ENCODE data around the gene CACNG1.
"Not testable (repeated sequence)": the region's sequence is repeated elsewhere in the genome, so short reads cannot be mapped to it uniquely, and the experiment has no call there.

Gene CACNG1

DNA sequence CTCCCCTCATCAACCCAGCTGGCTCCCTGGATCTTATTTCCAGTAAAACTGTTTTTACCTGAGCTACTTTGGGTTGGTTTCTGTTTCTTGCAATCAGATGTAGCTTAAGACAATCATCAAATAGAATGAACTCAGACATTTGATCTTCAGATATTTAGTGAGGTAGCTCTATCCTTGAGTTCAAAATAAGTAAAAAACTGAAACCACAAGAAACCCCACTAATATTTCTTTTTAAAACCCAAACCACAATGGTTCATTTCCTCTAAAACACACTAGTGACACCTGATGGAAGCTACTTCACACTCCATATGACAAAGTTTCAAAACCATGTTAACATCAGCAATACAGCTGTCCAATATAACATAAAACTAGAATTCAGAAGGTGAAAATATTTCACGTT lies 37.8 kb downstream of the CACNG1 start:
- DNase-seq: no peak

DNA sequence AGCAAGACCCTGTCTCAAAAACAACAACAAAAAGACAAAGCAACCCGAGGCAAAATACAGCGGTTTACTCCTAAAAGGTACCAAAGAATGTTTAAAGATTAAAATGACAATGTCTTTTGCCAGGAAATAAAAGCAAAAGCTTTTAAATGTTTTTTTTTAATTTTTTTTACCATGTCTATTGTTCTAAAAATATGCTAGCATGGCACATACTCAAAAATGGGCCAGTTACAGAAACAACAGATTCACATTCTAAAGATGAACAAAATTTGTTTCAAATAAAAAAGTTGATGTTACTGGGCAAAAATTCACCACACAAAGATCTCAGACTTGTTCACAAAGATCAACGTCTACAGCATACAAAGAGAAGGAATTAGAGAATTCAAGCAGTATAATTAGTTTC lies 41.1 kb downstream of the CACNG1 start:
- no peak for DNase-seq

DNA sequence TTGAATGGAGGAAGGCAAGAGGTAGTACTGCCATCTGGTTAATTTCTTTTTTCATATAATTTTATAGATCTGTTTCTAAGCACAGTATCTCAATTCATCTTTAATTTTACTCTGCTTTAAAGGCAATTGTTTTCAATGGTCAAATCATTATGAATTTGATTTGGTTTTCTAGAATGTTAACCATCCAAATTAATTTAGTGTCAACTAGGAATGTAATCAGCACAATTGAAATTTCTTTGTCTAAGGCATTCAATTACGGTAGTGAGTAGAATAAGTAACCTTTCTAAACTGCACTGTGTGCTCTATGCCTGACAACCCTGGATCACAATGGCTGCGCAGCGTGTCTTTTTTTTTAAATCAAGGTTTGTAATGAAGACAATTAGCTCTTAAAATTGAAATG lies 44.3 kb downstream of the CACNG1 start:
- no peak for DNase-seq

DNA sequence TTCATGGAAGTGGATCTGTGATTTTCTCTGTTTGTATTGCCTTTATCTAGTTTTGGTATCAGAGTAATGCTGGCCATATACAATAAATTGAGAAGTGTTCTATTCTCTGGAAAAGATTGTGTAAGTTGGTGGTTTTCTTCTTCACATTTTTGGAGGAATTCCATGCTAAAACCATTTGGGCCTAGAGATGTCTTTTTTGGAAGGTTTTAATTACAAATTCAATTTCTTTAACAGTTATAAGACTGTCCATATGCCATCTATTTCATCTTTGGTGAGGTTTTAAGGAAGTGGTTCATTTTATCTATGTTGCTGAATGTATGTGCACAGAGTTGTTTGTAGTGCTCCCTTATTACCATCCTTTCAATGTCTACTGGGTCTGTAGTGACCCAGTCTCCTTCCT lies 46.0 kb downstream of the CACNG1 start:
- DNase-seq: no peak

DNA sequence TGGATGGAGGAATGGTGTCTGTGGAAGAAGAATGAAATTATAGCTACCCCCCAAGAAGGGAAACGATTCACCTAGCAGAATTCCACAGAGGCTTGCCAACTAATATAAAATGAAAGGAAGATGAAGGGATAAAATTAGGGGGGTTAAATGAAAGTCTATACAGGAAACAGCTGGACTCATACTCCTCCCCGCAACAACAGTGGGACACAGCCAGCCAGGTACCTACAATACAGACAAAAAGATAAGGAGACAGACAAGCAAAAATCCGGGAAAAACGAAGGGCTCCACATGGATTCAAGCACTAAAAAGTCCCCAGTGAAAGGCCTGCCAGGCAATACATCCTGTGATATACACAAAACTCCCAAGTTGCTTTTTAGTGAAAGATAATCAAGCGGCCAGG lies 47.9 kb downstream of the CACNG1 start:
- no peak for DNase-seq

DNA sequence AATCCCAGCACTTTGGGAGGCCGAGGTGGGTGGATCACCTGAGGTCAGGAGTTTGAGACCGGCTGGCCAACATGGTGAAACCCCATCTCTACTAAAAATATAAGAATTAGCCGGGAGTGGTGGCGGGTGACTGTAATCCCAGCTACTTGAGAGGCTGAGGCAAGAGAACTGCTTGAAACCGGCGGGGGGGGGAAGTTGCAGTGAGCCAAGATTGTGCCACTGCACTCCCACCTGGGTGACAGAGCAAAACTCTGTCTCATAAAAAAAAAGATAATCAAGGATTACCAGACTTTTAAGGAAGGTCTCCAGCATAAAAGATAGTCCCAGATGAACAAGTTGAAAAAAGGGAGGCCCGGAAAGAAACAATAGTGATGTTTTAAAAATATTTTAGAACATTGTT lies 48.4 kb downstream of the CACNG1 start:
- not testable (repeated sequence) for DNase-seq

DNA sequence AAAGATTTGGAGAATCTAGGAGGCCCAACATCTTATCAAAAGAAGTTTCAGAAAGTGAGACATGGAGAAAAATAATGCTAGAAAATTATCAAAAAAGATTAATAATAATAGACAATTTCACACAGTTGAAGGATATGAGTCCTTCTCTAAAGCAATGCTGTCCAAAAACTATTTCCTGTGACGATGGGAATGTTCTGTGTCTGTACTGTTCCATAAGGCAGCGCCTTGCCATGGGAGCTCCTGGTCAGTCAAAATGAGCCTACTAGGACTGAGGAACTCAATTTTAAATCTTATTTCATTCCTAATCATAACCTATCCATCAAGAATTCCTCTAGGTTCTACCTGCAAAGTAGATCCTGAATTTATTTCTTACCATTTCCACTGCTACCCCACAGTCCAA lies 49.0 kb downstream of the CACNG1 start:
- DNase-seq: no peak

DNA sequence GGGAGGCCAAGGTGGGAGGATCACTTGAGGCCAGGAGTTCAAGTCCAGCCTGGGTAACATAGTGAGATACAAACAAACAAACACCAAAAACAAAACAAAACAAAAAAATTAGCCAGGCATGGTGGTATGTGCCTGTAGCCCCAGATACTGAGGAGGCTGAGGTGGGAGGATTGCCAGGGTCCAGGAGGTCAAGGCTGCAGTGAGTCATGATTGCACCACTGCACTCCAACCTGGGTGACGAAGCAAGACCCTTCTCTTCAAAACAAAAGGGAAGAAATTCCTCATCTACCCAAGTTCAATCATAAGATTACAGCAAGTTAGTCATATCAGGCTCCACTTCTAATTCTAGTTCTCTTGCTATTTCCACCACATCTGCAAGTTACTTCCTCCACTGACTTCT lies 50.9 kb downstream of the CACNG1 start:
- DNase-seq: not testable (repeated sequence)

DNA sequence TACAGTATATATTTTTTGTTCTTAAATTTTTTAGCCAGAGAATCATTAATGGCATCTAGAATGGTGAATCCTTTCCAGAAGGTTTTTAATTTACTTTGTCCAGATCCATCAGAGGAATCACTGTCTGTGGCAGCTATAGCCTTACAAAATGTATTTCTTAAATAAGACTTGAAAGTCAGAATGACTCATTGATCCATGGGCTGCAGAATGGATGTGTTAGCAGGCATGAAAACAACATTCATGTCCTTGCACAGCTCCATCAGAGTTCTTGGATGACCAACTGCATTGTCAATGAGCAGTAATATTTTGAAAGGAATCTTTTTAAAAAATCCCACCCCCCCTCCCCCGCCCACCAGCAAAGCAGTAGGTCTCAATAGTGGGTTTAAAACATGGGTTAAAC lies 51.4 kb downstream of the CACNG1 start:
- no peak for DNase-seq

DNA sequence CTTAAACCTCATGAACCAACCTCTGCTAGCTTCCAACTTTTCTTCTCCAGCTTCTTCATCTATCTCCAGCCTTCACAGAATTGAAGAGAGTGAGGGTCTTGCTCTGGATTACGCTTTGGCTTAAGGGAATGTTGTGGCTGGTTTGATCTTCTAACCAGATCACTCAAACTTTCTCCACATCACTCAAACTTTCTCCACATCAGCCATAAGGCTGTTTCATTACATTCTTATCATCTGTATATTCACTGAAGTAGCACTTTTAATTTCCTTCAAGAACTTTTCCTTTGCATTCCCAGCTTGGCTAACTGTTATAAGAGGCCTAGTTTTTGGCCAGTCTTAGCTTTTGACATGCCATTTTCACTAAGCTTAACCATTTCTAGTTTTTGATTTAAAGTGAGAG lies 52.3 kb downstream of the CACNG1 start:
- DNase-seq: no peak

DNA sequence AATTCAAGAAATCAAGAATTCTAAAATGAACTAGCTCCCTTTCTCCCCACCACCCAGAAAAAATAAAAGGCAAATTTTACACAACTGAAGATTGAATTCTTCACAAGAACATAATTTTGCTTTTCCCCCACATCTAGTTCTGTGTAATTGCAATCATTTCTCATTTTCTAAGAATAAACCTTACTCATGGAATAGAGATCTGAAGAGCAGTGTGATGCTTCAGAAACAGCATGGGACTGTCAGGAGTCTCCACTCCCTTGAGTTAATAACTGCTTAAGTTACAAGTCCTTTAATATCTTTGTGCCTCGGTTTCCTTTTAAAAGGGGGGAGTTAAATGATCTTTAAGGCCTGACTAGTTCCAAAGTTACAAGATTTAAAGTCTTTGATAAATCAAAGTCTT lies 53.7 kb downstream of the CACNG1 start:
- DNase-seq: no peak

DNA sequence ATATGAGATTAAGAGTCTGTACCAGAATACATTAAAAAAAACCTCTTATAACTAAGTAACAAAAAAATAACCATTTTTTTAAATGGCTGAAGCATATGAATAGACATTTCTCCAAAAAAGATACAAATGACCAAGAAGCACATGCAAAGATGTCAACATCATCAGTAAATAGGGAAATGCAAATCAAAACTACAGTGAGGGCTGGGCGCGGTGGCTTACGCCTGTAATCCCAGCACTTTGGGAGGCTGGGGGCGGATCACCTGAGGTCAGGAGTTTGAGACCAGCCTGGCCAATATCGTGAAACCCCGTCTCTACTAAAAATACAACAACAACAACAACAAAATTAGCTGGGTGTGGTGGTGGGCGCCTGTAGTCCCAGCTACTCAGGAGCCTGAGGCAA lies 60.3 kb downstream of the CACNG1 start:
- not testable (repeated sequence) for DNase-seq

DNA sequence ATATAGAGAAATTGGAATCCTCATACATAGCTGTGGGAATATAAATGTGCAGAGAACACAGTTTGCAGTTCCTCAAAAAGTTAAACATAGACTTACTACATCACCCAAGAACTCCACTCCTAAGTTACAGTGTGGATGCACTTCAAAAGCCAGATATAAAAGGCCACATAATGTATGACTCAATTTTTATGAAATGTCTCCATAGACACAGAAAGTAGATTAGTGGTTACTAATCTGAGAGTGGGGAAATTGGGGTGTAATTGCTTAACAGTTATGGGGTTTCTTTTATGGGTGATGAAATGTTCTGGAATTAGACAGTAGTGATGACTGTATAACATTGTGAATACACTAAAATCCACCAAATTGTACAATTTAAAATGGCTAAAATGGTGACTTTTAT lies 60.9 kb downstream of the CACNG1 start:
- DNase-seq: no peak

Measured in cerebellar nuclear complex (tissue), 1 donor.